MG63 (cell line): ENCODE measurements around the gene HK3. TPM values are rescaled to one million over a fixed set of nuclear protein-coding genes. Genes with fewer than 3 reads are reported as not detected.

Experiments
- DNase-seq: peaks from one replicate; pipeline ENCODE4 v3.0.0-alpha.2; 2020
- H3K27me3 ChIP-seq: fragments of 250-450 bp; sonication (Bioruptor Pico); 2 replicates; pipeline ENCODE4 v1.5.1; 2020; ENCODE audit warnings: mild to moderate bottlenecking, moderate library complexity
- H3K36me3 ChIP-seq: fragments of 250-450 bp; sonication (Bioruptor Pico); 2 replicates; pipeline ENCODE4 v1.5.1; 2020; ENCODE audit warnings: mild to moderate bottlenecking, moderate library complexity
- H3K4me3 ChIP-seq: fragments of 250-450 bp; sonication (Bioruptor Pico); 2 replicates; pipeline ENCODE4 v1.5.1; 2020; ENCODE audit warnings: mild to moderate bottlenecking, moderate library complexity
- H3K9me3 ChIP-seq: fragments of 250-450 bp; sonication (Bioruptor Pico); 2 replicates; pipeline ENCODE4 v1.5.1; 2020; ENCODE audit warnings: mild to moderate bottlenecking, moderate library complexity
- total RNA-seq: library from RNA; depleted of rRNA; stranded (reverse); fragments of >200 nt; shearing (Covaris generic); gene quantifications from 2 replicates; pipeline ENCODE4 v1.2.3, GENCODE V29; 2014; ENCODE audit warnings: low replicate concordance; rRNA removed

The HK3 gene, protein sequence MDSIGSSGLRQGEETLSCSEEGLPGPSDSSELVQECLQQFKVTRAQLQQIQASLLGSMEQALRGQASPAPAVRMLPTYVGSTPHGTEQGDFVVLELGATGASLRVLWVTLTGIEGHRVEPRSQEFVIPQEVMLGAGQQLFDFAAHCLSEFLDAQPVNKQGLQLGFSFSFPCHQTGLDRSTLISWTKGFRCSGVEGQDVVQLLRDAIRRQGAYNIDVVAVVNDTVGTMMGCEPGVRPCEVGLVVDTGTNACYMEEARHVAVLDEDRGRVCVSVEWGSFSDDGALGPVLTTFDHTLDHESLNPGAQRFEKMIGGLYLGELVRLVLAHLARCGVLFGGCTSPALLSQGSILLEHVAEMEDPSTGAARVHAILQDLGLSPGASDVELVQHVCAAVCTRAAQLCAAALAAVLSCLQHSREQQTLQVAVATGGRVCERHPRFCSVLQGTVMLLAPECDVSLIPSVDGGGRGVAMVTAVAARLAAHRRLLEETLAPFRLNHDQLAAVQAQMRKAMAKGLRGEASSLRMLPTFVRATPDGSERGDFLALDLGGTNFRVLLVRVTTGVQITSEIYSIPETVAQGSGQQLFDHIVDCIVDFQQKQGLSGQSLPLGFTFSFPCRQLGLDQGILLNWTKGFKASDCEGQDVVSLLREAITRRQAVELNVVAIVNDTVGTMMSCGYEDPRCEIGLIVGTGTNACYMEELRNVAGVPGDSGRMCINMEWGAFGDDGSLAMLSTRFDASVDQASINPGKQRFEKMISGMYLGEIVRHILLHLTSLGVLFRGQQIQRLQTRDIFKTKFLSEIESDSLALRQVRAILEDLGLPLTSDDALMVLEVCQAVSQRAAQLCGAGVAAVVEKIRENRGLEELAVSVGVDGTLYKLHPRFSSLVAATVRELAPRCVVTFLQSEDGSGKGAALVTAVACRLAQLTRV
- total RNA-seq: not detected in 2 replicates

DNA sequence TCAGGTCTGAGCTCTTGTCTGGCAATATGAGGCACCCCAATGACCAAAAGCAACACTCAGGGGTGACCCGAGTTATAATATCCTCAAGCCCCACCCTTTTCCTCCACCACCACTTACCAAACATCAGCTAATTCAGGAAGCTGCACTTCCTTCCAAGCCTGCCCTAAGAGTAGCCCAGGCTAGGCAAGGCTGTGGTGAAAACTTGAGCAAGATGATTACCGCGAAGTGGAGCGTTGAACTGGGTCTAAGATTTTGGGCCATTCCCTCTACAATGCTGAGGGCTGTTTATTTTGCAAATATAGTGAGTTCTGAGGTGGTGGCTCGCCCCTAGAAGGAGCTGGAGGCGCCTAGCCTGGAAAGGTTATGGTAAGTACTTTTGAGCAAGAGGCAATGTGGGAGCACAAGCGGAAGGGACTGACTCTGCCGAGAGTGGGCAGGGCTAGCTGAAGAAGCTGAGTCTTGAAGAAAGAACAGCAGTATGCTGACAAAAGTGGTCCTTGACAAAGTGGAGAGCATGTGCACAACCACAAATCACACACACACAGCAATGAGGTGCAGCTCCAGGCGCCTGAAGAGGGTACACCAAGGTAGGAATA is at the start of gene HK3:
HK3 (minus strand) TSS at position 51 of the 596 bp plus-strand sequence. CDS start 3,187 bp downstream, outside the sequence.
- no peak for DNase-seq
- no peak within 1 kb of the TSS for H3K4me3 ChIP-seq
- H3K9me3 ChIP-seq: no peaks in the 10 kb centered on the region
- H3K36me3 ChIP-seq: peaks cover 29% of the 10 kb centered on the region
- H3K27me3 ChIP-seq: no peaks in the 10 kb centered on the region

DNA sequence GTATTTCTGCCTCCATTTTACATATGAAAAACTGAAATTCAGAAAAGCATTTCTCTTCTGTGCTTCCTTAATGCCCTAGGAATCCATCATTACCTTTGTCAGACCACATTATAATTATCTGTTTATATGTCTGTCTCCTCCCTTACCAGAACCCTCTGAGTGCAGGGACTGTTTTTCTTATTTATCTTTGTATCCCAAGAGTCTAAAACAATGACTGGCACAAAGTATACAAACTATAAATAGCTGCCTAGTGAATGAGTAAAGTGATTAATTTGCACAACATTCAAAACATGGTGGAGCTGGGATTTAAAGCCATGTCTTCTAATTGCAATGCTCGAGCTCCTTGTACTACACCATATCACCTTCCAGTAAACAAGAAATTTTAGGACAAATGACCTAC is 49.3 kb upstream of the HK3 start:
- Histone ChIP-seq H3K4me3 (no peak overlapping the region), H3K27me3 (no peaks in the 10 kb centered on the region), H3K9me3 (no peaks in the 10 kb centered on the region), H3K36me3 (peaks cover 73% of the 10 kb centered on the region)
- DNase-seq: no peak

DNA sequence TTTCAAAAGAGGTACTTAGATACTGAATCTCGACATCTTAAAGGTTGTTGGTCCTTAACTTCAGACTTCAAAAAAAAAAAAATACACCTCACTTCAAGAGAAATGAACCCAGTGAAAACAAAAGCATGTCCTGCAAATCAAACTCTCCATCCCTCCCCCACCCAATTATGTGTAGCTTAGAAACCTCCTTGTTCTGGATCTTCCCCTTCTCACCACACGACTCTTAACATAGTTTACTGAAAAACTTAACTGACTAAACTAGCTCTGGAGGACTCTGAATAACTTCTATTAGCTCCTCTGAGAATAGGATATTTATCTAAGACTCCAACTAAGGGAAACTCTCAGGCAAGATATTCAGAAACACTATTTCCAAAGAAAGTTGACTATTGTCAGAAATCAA is 48.7 kb upstream of the HK3 start:
- H3K27me3 ChIP-seq: no peaks in the 10 kb centered on the region
- H3K4me3 ChIP-seq: no peak overlapping the region
- H3K36me3 ChIP-seq: peaks cover 75% of the 10 kb centered on the region
- DNase-seq: no peak
- H3K9me3 ChIP-seq: no peaks in the 10 kb centered on the region

DNA sequence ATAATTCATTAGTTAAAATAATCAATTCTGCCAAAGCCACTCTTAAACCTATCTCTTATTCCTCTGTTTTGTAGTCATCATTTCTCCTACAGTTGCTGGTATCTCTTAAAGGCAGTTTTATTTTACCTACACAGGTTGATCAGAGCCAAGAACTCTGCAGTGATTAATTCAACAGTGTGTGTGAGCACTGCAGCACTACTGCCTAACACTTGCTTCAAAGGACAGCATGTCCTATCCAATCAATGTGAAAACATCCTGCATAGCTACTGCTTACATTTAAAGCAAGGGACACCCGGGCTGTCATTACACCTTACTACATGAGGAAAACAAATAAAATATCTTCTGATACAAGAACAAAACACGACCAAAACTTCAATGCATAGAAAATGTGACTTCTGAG is 45.1 kb upstream of the HK3 start:
- H3K36me3 ChIP-seq: peaks cover 66% of the 10 kb centered on the region
- no peak for DNase-seq

DNA sequence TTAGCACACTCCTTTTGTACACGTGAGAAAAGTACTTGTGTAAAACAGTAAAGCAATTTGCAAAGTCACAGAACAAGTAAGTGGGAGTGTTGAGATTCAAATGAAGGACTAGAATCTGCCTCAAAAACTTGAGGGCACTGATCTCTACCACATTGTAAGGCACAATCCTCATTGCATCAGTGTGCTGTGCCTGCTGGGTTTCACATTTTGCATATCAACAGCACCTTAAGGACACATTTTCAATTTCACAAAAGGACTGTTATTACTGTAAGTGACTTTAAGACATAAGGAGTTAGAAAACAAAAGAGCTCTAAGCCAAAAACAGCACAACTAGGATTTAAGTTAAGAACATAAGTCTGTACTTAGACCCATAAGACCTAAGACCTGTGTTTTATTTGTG is 44.7 kb upstream of the HK3 start:
- no peaks in the 10 kb centered on the region for H3K9me3 ChIP-seq
- peaks cover 65% of the 10 kb centered on the region for H3K36me3 ChIP-seq
- DNase-seq: no peak
- H3K27me3 ChIP-seq: no peaks in the 10 kb centered on the region
- H3K4me3 ChIP-seq: no peak overlapping the region

More for the DNA sequence above, 45.1 kb upstream of the HK3 start:
- H3K9me3 ChIP-seq: no peaks in the 10 kb centered on the region
- H3K4me3 ChIP-seq: no peak overlapping the region
- H3K27me3 ChIP-seq: no peaks in the 10 kb centered on the region

DNA sequence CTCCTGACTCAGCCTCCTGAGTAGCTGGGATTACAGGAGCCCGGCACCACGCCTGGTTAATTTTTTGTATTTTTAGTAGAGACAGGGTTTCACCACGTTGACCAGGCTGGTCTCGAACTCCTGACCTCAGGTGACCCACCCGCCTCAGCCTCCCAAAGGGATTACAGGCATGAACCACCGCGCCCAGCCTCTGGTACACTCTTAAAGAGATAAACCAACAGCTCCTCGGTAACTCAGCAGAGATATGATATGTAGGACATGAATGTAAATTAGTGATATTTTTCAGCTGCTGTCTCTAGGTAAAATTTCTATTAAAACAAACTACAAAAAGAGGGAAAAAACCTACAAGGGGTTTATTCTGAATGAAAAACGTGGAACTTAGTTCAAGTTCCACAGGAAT is 42.8 kb upstream of the HK3 start:
- no peaks in the 10 kb centered on the region for H3K27me3 ChIP-seq
- no peak overlapping the region for H3K4me3 ChIP-seq
- no peak for DNase-seq
- H3K9me3 ChIP-seq: no peaks in the 10 kb centered on the region
- H3K36me3 ChIP-seq: peaks cover 70% of the 10 kb centered on the region

DNA sequence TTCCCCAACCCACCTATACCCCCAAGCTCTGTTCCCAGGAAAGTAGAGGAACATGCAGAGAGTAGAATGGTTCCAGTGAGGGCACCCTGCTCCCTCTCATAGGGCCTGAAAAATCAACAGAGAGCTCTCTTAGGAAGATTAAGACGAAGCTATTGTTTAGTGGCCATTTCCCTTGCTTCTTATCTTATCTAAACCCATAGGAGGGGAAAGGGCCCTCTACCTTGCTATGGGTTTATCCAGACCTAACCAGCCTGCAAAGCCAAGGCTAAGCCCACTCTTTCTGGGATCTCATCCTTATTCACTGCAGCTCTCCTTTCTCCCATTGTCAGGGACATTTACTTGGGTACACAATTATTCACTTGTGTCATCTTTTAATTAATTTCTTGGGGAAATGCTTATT is 39.3 kb upstream of the HK3 start:
- DNase-seq: no peak
- H3K27me3 ChIP-seq: no peaks in the 10 kb centered on the region
- H3K36me3 ChIP-seq: peaks cover 73% of the 10 kb centered on the region
- no peak overlapping the region for H3K4me3 ChIP-seq
- H3K9me3 ChIP-seq: no peaks in the 10 kb centered on the region

DNA sequence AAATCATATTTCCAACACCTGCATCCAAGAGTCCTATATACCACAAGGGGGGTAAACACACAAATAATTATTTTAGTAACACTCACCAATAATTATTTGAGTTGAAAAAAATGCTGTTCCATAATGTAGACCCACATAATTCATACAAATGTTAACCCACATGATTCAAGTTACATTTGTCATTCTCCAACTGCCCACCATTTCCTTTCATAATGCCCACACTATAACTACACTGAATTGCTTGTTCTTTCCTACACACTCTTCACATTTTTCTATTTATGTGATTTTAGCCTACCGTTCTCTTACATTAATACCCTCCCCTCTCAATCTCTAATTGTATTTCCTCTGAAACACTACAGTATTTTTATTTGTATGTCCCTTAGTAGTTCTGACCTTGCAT is 35.9 kb upstream of the HK3 start:
- Histone ChIP-seq H3K4me3 (no peak overlapping the region), H3K27me3 (no peaks in the 10 kb centered on the region), H3K36me3 (peaks cover 82% of the 10 kb centered on the region), H3K9me3 (no peaks in the 10 kb centered on the region)
- DNase-seq: no peak

DNA sequence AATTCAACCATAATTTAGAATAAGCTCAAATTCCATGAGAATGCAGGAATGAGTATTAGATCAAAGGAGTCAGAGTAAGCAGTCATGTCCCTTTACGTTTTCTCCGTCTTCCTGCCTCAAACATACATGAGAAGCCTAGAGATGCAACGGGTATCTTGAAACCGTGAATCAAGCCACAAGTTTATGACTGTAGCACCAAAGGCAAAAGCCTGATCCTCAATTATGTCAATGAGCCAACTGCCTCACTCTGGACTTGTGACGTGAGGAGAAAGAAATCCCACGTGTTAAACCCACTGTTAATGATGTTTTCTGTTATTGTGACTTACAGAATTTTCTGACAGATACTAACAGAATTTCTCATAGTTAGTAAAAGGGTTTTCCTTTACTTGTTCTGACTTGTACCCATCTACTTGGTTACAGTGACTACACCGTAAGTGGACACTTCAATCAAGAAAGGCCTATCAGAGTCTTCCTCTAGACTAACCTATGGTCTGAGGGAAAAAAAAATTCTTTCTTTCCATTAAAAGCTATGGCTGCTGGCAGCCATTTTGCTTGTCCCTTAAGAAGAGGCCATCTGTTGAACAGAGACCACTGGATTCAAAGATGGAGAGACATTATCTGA is 35.3 kb upstream of the HK3 start:
- no peak overlapping the region for H3K4me3 ChIP-seq
- H3K36me3 ChIP-seq: peaks cover 81% of the 10 kb centered on the region
- DNase-seq: no peak
- H3K9me3 ChIP-seq: no peaks in the 10 kb centered on the region
- H3K27me3 ChIP-seq: no peaks in the 10 kb centered on the region

DNA sequence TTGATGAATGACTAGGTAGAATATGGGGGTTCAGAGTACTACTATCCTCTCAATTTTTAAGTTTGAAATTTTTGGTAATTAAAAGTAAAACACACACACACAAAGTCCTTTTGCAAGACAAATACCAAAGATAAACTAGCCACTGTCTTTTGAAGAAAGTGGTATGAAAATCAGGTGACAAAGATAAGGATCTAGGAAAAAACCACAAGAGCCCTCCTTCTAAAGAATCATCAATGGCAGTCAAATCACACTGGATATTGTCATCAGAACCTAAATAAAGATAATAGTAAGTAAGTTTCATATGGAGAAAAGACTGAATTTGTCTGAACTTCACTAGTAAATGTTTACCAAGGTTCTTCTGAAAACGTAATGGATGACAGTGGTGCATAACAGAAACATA is 30.5 kb upstream of the HK3 start:
- Histone ChIP-seq H3K27me3 (no peaks in the 10 kb centered on the region), H3K36me3 (peaks cover 62% of the 10 kb centered on the region), H3K9me3 (no peaks in the 10 kb centered on the region), H3K4me3 (no peak overlapping the region)
- no peak for DNase-seq

DNA sequence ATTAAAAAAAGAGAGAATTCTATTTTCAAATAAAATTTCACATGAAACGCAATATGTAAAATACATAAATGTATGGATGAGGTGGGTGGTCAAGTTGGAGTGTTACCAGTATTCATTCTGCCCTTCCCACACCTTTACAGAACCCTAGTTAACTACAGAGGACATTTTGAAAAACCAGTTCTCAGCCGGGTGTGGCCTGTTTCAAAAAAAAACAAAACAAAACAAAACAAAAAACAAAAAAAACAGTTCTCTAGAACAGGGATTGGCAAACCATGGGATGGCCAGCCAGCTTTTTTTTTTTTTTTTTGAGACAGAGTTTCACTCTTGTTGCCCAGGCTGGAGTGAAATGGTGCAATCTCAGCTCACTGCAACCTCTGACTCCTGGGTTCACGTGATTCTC is 28.4 kb upstream of the HK3 start:
- Histone ChIP-seq H3K36me3 (peaks cover 43% of the 10 kb centered on the region), H3K27me3 (no peaks in the 10 kb centered on the region), H3K9me3 (no peaks in the 10 kb centered on the region), H3K4me3 (no peak overlapping the region)
- no peak for DNase-seq

DNA sequence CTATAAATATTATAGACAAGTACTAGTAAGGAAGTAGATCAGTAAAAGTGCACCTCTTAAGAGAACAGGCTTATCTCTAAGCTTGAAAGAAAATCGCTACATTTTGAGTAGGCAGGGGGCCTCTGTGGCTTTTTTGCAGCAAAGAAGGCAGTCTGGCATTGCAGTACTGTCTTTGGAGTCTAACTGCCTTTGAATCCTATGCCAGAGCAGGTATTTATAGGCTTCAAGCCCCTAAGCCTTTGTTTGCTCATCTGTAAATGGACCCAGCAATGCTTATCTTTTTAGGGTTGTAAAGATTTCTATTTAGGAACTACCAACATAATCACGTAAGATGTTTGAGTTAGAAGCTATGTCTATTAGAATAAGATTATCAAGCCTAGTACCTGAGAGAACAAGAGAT is 23.7 kb upstream of the HK3 start:
- peaks cover 24% of the 10 kb centered on the region for H3K36me3 ChIP-seq
- H3K27me3 ChIP-seq: no peaks in the 10 kb centered on the region
- no peak overlapping the region for H3K4me3 ChIP-seq
- DNase-seq: no peak
- no peaks in the 10 kb centered on the region for H3K9me3 ChIP-seq

DNA sequence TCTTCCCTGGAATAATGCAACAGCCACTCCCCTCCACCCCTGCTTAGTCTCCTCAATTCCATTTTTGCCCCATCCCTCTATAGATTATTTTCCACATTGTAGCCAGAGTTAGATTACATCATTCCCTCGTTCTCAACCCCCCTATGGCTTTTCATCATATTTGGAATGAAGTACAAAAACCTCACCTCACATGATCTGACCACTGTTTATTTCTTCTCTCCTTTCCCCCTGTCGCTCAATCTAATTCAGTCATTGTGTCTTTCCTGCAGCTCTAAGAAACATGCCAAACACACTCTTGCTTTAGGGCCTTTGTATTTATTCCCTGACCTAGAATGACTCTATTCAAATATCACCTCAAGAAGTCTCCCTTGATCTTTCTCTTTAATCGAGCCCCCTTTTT is 22.6 kb upstream of the HK3 start:
- Histone ChIP-seq H3K9me3 (no peaks in the 10 kb centered on the region), H3K4me3 (no peak overlapping the region), H3K36me3 (peaks cover 23% of the 10 kb centered on the region), H3K27me3 (no peaks in the 10 kb centered on the region)
- no peak for DNase-seq

DNA sequence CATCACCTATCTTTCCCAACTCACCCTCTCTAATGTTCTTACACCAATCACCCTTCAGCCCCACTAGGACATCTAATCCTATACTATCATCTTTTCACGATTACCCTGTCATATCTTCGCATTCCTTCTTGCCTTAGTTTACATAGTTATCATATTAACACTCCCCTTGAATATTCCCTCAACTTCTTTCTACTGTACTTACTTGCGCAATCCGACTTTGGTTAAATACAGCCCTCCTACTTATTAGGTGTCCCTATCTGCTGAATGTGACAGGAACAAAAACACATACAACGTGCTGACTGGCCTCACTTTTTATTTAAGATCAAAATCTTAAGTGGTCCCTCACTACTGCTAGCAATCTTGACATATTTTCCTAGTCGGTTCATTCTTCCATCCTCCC is 19.5 kb upstream of the HK3 start:
- Histone ChIP-seq H3K27me3 (no peaks in the 10 kb centered on the region), H3K9me3 (no peaks in the 10 kb centered on the region), H3K36me3 (peaks cover 23% of the 10 kb centered on the region), H3K4me3 (no peak overlapping the region)
- no peak for DNase-seq

DNA sequence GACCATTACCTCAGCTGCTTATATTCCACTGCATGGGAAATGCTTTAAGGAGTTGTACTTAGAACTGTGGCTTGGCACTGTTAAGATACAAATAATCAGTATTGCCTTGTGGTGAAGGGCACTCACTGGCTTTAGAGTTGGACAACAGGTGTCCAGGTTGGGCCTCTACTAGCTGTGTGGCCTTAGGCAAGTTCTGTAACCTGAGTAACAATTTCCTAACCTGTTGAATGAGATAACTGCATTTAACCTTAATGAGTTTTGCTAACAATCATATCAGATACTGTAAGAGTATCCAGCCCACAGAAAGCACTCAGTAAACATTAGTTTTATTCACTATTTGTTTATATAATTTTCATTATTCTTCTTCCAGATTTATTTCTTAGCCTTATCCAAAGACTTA is 17.2 kb upstream of the HK3 start:
- Histone ChIP-seq H3K27me3 (no peaks in the 10 kb centered on the region), H3K9me3 (no peaks in the 10 kb centered on the region)

DNA sequence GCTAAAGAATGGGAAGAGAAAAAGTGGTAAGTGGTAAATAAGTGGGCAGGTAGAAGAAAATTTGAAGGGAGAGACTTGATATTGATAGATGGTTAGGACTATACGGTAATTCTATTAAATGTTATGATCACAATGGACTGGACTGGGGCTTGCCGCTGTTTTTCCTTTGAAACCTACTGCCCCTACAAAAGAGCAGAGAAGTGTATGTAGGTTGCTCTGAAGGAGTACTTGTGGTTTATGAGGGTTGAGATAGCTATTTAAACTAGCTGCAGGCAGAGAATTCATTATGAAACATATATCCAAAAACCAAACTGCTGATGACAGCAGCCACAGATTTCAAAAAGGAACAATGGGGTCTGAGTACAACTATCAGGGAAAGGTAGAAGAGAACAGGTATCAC is 16.8 kb upstream of the HK3 start:
- Histone ChIP-seq H3K4me3 (no peak overlapping the region), H3K36me3 (peaks cover 27% of the 10 kb centered on the region), H3K9me3 (no peaks in the 10 kb centered on the region), H3K27me3 (no peaks in the 10 kb centered on the region)
- DNase-seq: no peak

More for the DNA sequence above, 17.2 kb upstream of the HK3 start:
- no peak for DNase-seq
- H3K36me3 ChIP-seq: peaks cover 27% of the 10 kb centered on the region
- H3K4me3 ChIP-seq: no peak overlapping the region

DNA sequence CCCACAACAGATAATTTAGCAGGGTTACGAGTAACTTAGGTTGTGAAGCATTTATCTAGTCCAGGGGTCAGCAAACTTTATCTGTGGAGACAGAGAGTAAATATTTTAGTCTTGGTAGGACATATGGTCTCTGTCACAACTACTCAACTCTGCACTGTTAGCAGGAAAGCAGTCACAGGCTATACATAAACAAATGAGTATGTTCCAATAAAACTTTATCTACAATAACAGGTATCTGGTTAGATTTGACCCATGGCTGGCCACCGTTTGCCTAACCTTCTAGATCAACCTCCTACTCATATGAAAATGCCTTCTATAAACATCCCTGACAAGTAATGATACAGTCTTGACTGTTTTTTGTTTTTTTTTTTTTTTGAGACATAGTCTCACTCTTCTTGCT is 13.0 kb upstream of the HK3 start:
- no peaks in the 10 kb centered on the region for H3K27me3 ChIP-seq
- H3K4me3 ChIP-seq: no peak overlapping the region
- H3K9me3 ChIP-seq: no peaks in the 10 kb centered on the region
- no peak for DNase-seq
- H3K36me3 ChIP-seq: peaks cover 49% of the 10 kb centered on the region
